CD4-positive, alpha-beta T cell (primary cell): Measurements from ENCODE around the gene MORN2. TPM values are rescaled to one million over a fixed set of nuclear protein-coding genes. Genes with fewer than 3 reads are reported as not detected.

Source experiments
- ATAC-seq: fragments of 200-7000 bp; cut with Tn5 transposase; one replicate; pipeline ENCODE4 v1.10.0; 2022; ENCODE audit warnings: mild to moderate bottlenecking; ENCODE audit not compliant: poor library complexity
- CTCF ChIA-PET: fragments of 350-600 bp; sonication (Branson Sonifier 250); formaldehyde crosslinking; loops from one replicate; lab custom pipeline; 2021; ENCODE audit warnings: antibody characterized with exemption, inconsistent platforms; lab: Charles Lee
- POLR2A ChIA-PET: fragments of 350-600 bp; sonication (Branson Sonifier 250); formaldehyde crosslinking; loops from one replicate; lab custom pipeline; 2021; ENCODE audit warnings: antibody characterized with exemption, inconsistent platforms; lab: Charles Lee
- DNase-seq, 14 experiments: peaks; one replicate each; pipeline ENCODE4 v3.0.0-alpha.2; 2013 to 2020; ENCODE audit warnings: mixed read lengths in 2 of 14
- H3K27ac ChIP-seq, 2 donors: one replicate each; pipeline versions ENCODE4 v1.5.1 to v1.7.0; 2013; ENCODE audit warnings: low read length in 2 of 2, low read depth in 1 of 2, mild to moderate bottlenecking in 1 of 2
- H3K27me3 ChIP-seq, 2 experiments: 1 replicate in 1 of 2; 2 replicates in 1 of 2; pipeline versions ENCODE4 v1.6.1 to v1.7.0; 2013; ENCODE audit warnings: low read length in 2 of 2, control low read depth in 1 of 2, mild to moderate bottlenecking in 1 of 2, moderate library complexity in 1 of 2; ENCODE audit not compliant: insufficient read depth in 2 of 2, control insufficient read depth in 1 of 2
- H3K36me3 ChIP-seq: one replicate; pipeline ENCODE4 v1.6.1; 2013; ENCODE audit warnings: low read length, control low read depth; ENCODE audit not compliant: insufficient read depth
- H3K4me1 ChIP-seq: one replicate; pipeline ENCODE4 v1.6.1; 2013; ENCODE audit warnings: low read length, control low read depth; ENCODE audit not compliant: insufficient read depth
- H3K4me3 ChIP-seq: one replicate; pipeline ENCODE4 v1.5.1; 2013; ENCODE audit warnings: mild to moderate bottlenecking, low read length, moderate library complexity
- H3K9me3 ChIP-seq, 2 experiments: 1 replicate in 1 of 2; 2 replicates in 1 of 2; pipeline versions ENCODE4 v1.6.1 to v1.7.0; 2013; ENCODE audit warnings: low read length in 2 of 2, mild to moderate bottlenecking in 2 of 2, control low read depth in 1 of 2, moderate library complexity in 1 of 2; ENCODE audit not compliant: control insufficient read depth in 1 of 2, insufficient read depth in 1 of 2
- H3K27ac Mint-ChIP-seq: one replicate; pipeline ENCODE4 v1.8.0; 2020; ENCODE audit warnings: mixed read lengths
- H3K27me3 Mint-ChIP-seq: one replicate; pipeline ENCODE4 v1.8.0; 2021; ENCODE audit warnings: mixed read lengths
- H3K36me3 Mint-ChIP-seq: one replicate; pipeline ENCODE4 v1.8.0; 2021; ENCODE audit warnings: low read depth, mixed read lengths
- H3K4me1 Mint-ChIP-seq: one replicate; pipeline ENCODE4 v1.8.0; 2021; ENCODE audit warnings: low read depth, mixed read lengths
- H3K4me3 Mint-ChIP-seq: one replicate; pipeline ENCODE4 v1.8.0; 2020; ENCODE audit warnings: mild to moderate bottlenecking, mixed read lengths
- H3K9me3 Mint-ChIP-seq: one replicate; pipeline ENCODE4 v1.8.0; 2020; ENCODE audit warnings: mixed read lengths
- CTCF ChIP-seq: fragments of 200-600 bp; IDR thresholded peaks from one replicate; pipeline ENCODE4 v1.8.0; 2022; ENCODE audit warnings: antibody characterized with exemption, mild to moderate bottlenecking
- intact Hi-C, 2 experiments: fragments of 100-400 bp; cut with DNase I in 1 of 2; cut with micrococcal nuclease in 1 of 2; formaldehyde crosslinking; loops; one replicate each; pipeline versions ENCODE4 v1.15.1 to v1.9.0; 2023 to 2025; cut with DNase I, micrococcal nuclease
- total RNA-seq, 174 experiments: library from RNA in 2 of 174; stranded (reverse) in 2 of 174; gene quantifications; one replicate each; pipeline ENCODE4 v1.2.3 and lab custom pipeline; 2021 to 2026

Gene MORN2
- total RNA-seq, 2 experiments from 2014 or later = 2.1 to 2.6 TPM

GRCh38 chr2:38925982-38926381 lies 50.2 kb downstream of the MORN2 start:
- no peaks in the 10 kb centered on the region for H3K9me3 ChIP-seq
- Mint-ChIP-seq H3K4me3 (no peak overlapping the region), H3K9me3 (no peaks in the 10 kb centered on the region), H3K36me3 (no peaks in the 10 kb centered on the region), H3K4me1 (no peaks in the 10 kb centered on the region), H3K27me3 (no peaks in the 10 kb centered on the region), H3K27ac (no peak overlapping the region)
- TF ChIP-seq CTCF = no peak
- no peaks in the 10 kb centered on the region for H3K27me3 ChIP-seq
- H3K27ac ChIP-seq = no peak overlapping the region
- ATAC-seq (no peak), DNase-seq (no peak)
- no peaks in the 10 kb centered on the region for H3K4me1 ChIP-seq
- no peak overlapping the region for H3K4me3 ChIP-seq
- H3K36me3 ChIP-seq = no peaks in the 10 kb centered on the region
- intact Hi-C loops = no loop called here
- CTCF ChIA-PET = no interaction called here
- POLR2A ChIA-PET = no interaction called here

- Histone ChIP-seq H3K4me1 (no peaks in the 10 kb centered on the region), H3K9me3 (no peaks in the 10 kb centered on the region), H3K27ac (no peak overlapping the region), H3K36me3 (no peaks in the 10 kb centered on the region), H3K4me3 (no peak overlapping the region), H3K27me3 (no peaks in the 10 kb centered on the region)
- H3K4me3 Mint-ChIP-seq = no peak overlapping the region
- no peak for TF ChIP-seq CTCF
- H3K4me1 Mint-ChIP-seq = no peaks in the 10 kb centered on the region
- ChIA-PET POLR2A (no interaction called here), CTCF (no interaction called here)
- DNase-seq (no peak), ATAC-seq (no peak)
- intact Hi-C loops = no loop called here
- H3K9me3 Mint-ChIP-seq = no peaks in the 10 kb centered on the region
- H3K27me3 Mint-ChIP-seq = no peaks in the 10 kb centered on the region
- no peaks in the 10 kb centered on the region for H3K36me3 Mint-ChIP-seq
- no peak overlapping the region for H3K27ac Mint-ChIP-seq
Measured at GRCh38 chr2:38930600-38930999, 54.8 kb downstream of the MORN2 start.

Other genes starting within 250 kb of the MORN2 start
- 1 to 10 TPM; 5.9 to 7.0 TPM for gene GALM, start 209.9 kb upstream of the MORN2 start, total RNA-seq
- gene SRSF7, start 124.6 kb upstream of the MORN2 start, total RNA-seq = 100 to 1,000 TPM; 550 to 557 TPM
- 1 to 10 TPM; 1.2 to 2.1 TPM for gene GEMIN6, start 97.8 kb upstream of the MORN2 start, total RNA-seq
- 10 to 100 TPM; 13.9 to 14.1 TPM for gene DHX57, start within 50 bp of the MORN2 start, total RNA-seq
- gene ARHGEF33, start 13.9 kb downstream of the MORN2 start, total RNA-seq = not detected
- gene SOS1, start 245.1 kb downstream of the MORN2 start, total RNA-seq = 10 to 100 TPM; 16.4 to 16.9 TPM